ENCODE results near the gene TRIM21.
"Not testable (repeated sequence)": the region's sequence is repeated elsewhere in the genome, so short reads cannot be mapped to it uniquely, and the experiment has no call there.

TRIM21 gene

GRCh38 chr11:4393209-4393857 is at the start of gene TRIM21:
TSS of gene TRIM21 (minus strand) at chr11:4393702. CDS start at chr11:4390409, 3,293 bp downstream.
- peak; percentile 88 for DNase-seq

DNA sequence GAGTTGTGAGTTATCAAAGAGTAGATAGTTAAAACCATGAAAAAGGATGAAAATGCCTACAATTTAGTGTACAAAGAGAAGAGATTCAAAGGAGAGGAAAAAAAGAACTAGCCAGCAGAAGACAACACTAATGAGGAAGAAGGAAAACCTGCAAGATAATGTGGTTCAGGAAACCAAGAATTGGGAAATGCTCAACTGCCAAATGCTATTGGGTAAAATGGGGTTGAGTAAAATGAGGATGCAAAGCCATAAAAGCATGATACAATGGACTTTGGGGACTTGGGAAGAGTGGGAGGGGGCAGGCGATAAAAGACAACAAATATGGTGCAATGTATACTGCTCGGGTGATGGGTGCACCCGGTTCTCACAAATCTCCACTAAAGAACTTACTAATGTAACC is 48.0 kb upstream of the TRIM21 start:
- no peak for DNase-seq

DNA sequence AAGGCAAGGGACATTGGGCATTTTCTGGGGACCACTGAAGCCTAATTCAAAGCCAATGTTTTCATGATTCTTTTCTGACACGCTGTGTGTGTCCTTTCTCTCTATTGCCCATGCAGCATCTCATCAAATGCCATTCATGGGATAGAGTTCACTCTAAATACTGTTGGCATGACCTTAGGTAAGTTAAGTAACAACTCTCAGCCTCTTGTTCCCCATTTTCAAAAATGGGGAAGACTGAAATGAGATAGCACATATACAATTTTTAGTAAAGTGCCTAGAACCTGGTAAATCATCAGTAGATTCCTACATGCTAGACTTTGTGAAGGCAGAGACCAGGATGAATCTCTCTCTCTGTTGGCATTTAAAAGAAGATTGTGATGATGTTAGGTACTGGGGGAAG is 42.9 kb upstream of the TRIM21 start:
- DNase-seq: no peak

DNA sequence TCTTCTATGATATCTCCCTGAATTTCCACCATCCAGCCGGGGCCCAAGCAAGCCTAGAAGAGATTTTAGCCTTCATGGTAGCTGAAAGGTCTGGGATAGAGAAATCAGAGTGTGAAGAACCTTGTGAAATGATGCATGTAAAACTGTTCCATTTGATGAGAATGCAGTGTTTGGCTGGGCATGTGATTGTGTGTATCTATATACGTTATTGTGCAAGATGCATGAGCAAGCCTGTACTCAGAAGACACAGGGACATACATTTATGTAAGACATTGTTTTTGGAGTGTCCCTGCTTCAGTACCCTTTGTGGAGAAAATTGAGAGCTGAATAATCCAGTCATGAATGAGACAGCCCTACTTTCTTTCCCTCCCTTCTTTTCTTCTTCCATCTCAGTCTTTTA is 40.4 kb upstream of the TRIM21 start:
- DNase-seq: no peak

DNA sequence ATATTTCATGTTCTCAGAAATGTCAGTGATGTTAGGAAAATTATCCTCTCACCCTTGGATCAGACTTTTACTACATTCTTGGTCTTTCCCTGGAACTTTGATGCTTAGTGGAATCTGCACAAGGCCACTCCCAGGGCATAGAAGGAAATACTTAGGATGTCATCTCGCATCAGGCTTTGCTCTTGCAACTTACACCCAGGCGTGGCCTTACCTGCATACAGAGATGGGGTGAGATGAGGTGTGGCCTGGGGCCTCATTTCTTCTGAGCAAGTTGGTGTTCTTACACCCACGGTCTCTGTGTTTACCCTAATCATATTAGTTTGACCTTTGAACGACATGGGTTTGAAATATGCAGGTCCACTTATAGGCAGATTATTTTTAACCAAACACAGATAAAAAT is 36.5 kb upstream of the TRIM21 start:
- DNase-seq: no peak

DNA sequence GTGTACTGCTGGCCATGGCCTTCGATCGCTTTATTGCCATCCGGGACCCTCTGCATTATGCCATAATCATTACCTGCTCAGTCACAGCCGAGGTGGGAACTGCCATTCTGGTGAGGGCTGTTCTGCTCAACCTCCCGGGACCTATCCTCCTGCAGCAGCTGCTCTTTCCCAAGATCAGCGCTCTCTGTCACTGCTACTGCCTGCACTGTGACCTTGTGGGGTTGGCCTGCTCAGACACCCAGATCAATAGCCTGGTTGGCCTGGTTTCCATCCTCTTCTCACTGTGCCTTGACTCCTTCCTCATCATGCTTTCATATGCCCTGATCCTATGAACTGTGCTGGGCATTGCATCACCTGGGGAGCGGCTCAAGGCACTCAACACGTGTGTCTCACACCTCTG is 24.9 kb upstream of the TRIM21 start:
- no peak for DNase-seq

- no peak for DNase-seq
These were observed 23.3 kb upstream of the TRIM21 start for GRCh38 chr11:4416816-4417215.

- no peak for DNase-seq
These were observed 22.8 kb upstream of the TRIM21 start for GRCh38 chr11:4416306-4416705.

GRCh38 chr11:4406206-4406605 is 12.7 kb upstream of the TRIM21 start:
- not testable (repeated sequence) for DNase-seq

DNA sequence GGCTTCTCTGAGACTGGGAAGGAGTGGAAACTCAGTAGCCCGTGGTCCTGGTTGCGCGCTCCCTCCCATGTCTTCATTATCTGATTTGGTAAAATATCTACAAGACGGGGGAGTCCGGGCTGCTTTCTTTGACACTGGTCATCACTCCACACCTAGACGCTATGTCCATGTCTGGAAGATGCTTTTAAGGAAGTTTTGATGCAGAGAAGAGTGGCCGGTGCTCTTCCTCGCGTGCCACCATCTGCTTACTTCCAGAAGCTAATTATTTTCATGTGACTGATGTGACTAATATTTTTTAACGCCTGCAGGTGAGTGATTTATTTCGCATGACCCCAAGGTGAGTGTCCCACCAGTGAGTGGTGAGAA is 339 bp upstream of the TRIM21 start:
- no peak for DNase-seq

- DNase-seq: no peak
These were observed 5.3 kb downstream of the TRIM21 start for GRCh38 chr11:4388221-4388620.

DNA sequence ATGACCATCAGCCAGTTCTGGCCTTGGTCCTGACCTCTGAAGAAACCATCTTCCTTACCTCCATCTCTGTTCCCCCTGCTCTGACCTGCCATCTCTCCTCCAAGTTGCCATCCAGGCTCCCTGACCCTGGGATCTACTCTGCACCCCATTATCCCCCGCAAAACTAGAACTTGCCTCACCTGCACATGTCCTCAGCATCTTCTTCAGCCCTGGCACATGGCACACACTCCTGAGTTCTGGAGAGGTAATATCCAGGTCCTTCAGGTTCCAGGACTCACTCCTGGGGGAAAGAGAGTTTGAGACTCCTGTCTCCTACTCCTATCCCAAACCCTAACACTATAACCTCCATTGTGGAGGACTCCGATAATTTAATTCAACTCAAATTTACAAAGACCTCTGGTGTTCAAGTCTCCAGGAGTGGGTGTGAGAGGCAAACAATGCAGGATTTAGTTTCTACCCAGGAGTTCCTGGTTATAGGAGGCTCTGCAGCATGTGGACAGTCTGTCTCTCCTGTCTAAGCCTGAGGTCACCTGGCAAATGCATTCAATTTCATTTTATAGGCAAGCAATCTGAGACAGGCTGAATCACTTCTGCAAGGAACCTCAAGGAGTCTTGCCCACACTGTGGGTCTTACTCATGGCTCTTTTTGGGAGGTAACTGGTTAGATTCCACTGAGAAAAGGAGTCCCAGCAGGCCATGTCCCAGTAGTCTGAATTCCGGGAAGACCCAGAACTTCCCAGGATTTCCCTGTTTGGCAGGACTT is 7.3 kb downstream of the TRIM21 start:
- DNase-seq: no peak

- DNase-seq: no peak
These were observed 11.6 kb downstream of the TRIM21 start for GRCh38 chr11:4381901-4382300.

GRCh38 chr11:4375431-4376140 is 17.9 kb downstream of the TRIM21 start:
- DNase-seq: no peak

DNA sequence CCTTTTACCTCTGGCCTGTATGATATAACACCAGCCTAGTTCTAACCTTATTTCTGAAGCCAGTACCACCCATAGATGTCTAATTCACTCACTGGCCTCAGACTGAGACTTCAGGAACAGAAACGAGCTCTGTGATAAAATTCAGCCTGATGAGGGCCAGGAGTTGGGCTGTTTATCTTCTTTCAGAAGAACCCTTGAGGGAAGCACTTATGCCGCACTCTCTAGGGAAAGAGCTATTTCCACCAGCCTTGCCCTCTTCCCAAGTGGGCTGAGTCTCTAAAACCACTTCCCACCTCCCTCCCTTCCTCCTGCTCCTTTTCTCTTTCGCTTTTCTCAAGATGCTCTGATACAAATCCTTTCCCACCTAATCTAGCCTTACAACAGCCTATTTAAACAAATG is 23.3 kb downstream of the TRIM21 start:
- DNase-seq: no peak

GRCh38 chr11:4368286-4368685 is 25.2 kb downstream of the TRIM21 start, which contains the start of gene OR52B4:
TSS of gene OR52B4 (minus strand) at chr11:4368386. CDS start at chr11:4368295, 91 bp downstream.
- DNase-seq: no peak

DNA sequence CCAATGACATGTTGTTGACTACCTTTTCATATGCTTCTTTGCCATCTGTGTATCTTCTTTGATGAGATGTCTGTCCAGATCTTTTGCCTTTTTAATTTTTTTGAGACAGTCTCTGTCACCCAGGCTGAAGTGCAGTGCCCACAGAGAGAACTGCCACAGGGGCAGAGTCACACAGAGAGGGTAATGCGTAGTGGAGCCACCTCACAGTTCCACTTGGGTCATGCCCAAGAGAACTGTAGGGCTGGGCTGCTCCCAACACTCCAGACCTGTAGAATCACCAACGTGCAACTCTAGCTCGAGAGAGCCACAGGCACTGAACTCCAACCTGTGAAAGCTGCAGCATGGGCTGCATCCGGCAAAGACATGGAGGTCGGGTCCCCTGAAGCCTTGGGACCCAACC is 45.4 kb downstream of the TRIM21 start:
- not testable (repeated sequence) for DNase-seq

DNA sequence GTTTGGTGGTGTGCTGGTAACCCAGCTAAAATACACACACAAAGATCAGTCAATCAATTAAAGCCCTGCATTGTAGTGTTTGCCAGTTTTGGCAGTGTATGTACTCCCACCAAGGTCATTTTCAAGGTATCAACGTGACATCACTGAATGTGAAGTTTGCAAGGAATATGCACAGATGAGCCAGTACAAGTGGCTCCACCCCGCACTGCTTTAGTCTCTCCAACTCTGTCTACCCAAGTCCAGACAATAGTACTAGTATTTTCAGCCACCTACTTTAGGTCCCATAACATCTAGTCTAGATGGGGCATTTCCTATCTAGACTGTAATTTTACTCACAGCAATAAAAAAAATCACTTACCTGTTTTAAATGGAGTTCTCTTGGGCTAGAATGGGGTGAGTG is 48.1 kb downstream of the TRIM21 start:
- DNase-seq: not testable (repeated sequence)
